Measurements from ENCODE around the gene CDC42BPB. TPM values are rescaled to one million over a fixed set of nuclear protein-coding genes. Genes with fewer than 3 reads are reported as not detected.

Gene CDC42BPB
- total and polyA plus RNA-seq, 2 of the 13 experiments (the other 11 are each of a cell fraction or from before 2014, with no cell fraction given), result 19.7 to 32.3 TPM

GRCh38 chr14:103065861-103066260 lies 8.5 kb upstream of the CDC42BPB start (continued):
- TF ChIP-seq DZIP1 (CRISPR knock-in tag; IDR thresholded peaks at IDR 0.05) (no peak), FOXO1 (CRISPR knock-in tag; IDR thresholded peaks at IDR 0.05) (no peak), MXD4 (CRISPR knock-in tag; IDR thresholded peaks at IDR 0.05) (no peak)

GRCh38 chr14:103064978-103065377 lies 7.6 kb upstream of the CDC42BPB start:
- H3K79me2 ChIP-seq (ENCODE audit: insufficient read depth, low read length), result no peaks in the 10 kb centered on the region
- in situ Hi-C loops (cut with HindIII; ENCODE audit: extremely low pct_ligation_motif_present, low pct_unique_long_range_greater_than_20kb) (no loop called here), intact Hi-C loops (cut with micrococcal nuclease; ENCODE audit: unreplicated experiment) (no loop called here)
- no peak overlapping the region for H2AFZ ChIP-seq (ENCODE audit: low read length)
- FAIRE-seq (no peak), DNase-seq (ENCODE audit: low spot score) (no peak), ATAC-seq (no peak)
- POLR2A ChIA-PET, result no interaction called here
- H3K27ac ChIP-seq (ENCODE audit: extremely low read length, insufficient read depth, low read length), result no peak overlapping the region
- WGBS (ENCODE audit: low lambda C conversion rate), result 55% methylated on average over 12 of the region's 12 CpGs
- H4K20me1 ChIP-seq (ENCODE audit: insufficient read depth, low read length), result no peaks in the 10 kb centered on the region
- peaks cover 0 to 6% of the 10 kb centered on the region in 2 experiments; a peak in 1 of 5 replicates for H3K27me3 ChIP-seq (ENCODE audit: control insufficient read depth in 1 of 2, insufficient read depth in 2 of 2, low read length in 2 of 2)
- TF ChIP-seq EEA1 (CRISPR knock-in tag; IDR thresholded peaks at IDR 0.05; ENCODE audit: borderline replicate concordance), result no peak
- no peak for TF ChIP-seq MTF2 (CRISPR knock-in tag; IDR thresholded peaks at IDR 0.05; ENCODE audit: borderline replicate concordance)
- TF ChIP-seq ZNF570 (CRISPR knock-in tag; IDR thresholded peaks at IDR 0.05; ENCODE audit: borderline replicate concordance), result no peak
- TF ChIP-seq GATA4 (IDR thresholded peaks at IDR 0.05; ENCODE audit: borderline replicate concordance, low read depth), result no peak
- no peak for TF ChIP-seq RERE (CRISPR knock-in tag; IDR thresholded peaks at IDR 0.05; ENCODE audit: low read depth)
- no peak for TF ChIP-seq HMGA1 (CRISPR knock-in tag; conservative IDR thresholded peaks at IDR 0.05)
- TF ChIP-seq PAX8 (CRISPR knock-in tag; IDR thresholded peaks at IDR 0.05; ENCODE audit: borderline replicate concordance), result no peak
- TF ChIP-seq ZNF335 (CRISPR knock-in tag; IDR thresholded peaks at IDR 0.05), result no peak
- TF ChIP-seq ZIK1 (CRISPR knock-in tag; IDR thresholded peaks at IDR 0.05; ENCODE audit: borderline replicate concordance, low read depth), result no peak
- no peak for TF ChIP-seq ZNF431 (CRISPR knock-in tag; IDR thresholded peaks at IDR 0.05; ENCODE audit: borderline replicate concordance, low read depth)
- no TSS peak for BruUV-seq (replicated peaks)
- no peaks in the 10 kb centered on the region for H3K9me3 ChIP-seq (ENCODE audit: low read length)
- H3K4me1 ChIP-seq (ENCODE audit: insufficient read depth, low read length), result peaks cover 46% of the 10 kb centered on the region
- H3K4me2 ChIP-seq (ENCODE audit: low read depth, low read length), result no peak overlapping the region
- no peaks in the 10 kb centered on the region for H3K36me3 ChIP-seq (replicated peaks in 1 of 2; ENCODE audit: control insufficient read depth in 1 of 2, insufficient read depth in 2 of 2, low read length in 2 of 2)
- H3K4me3 ChIP-seq (replicated peaks in 1 of 3; ENCODE audit: insufficient read depth in 1 of 3, low read depth in 2 of 3, low read length in 3 of 3), result no peak overlapping the region
- no peak overlapping the region for H3K9ac ChIP-seq (ENCODE audit: insufficient read depth, low read depth, low read length)
- CTCF ChIA-PET (ENCODE audit: low intra/inter-chr PET ratio, low total read pairs), result no interaction called here
